ENCODE measurements around the gene HEBP2. TPM values are rescaled to one million over a fixed set of nuclear protein-coding genes. Genes with fewer than 3 reads are reported as not detected.

HEBP2 gene
- total RNA-seq, 3 donors from 2014 or later (not counting 1 experiment from before 2014, with no cell fraction given): 14.2 to 18.6 (median 15.2) TPM

DNA sequence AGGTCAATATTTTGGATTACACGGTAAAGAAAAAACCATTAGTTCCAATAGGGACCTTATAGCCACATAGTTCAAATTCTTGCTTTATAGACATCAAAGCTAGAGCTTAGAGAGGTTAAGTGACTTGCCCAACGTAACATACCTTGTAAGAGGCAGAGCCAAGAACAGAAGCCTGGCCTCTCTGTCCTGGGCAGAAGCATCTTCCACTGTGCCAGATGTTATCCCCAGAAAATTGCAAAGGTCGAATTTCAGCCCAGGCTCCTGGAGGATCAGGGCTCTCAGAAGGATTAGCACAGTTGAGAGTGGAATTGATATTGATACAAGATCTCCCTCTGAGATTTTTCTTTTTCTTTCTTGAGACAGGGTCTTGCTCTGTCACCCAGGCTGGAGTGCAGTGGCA lies 20.2 kb upstream of the HEBP2 start:
- TF ChIP-seq, protein P1, sequence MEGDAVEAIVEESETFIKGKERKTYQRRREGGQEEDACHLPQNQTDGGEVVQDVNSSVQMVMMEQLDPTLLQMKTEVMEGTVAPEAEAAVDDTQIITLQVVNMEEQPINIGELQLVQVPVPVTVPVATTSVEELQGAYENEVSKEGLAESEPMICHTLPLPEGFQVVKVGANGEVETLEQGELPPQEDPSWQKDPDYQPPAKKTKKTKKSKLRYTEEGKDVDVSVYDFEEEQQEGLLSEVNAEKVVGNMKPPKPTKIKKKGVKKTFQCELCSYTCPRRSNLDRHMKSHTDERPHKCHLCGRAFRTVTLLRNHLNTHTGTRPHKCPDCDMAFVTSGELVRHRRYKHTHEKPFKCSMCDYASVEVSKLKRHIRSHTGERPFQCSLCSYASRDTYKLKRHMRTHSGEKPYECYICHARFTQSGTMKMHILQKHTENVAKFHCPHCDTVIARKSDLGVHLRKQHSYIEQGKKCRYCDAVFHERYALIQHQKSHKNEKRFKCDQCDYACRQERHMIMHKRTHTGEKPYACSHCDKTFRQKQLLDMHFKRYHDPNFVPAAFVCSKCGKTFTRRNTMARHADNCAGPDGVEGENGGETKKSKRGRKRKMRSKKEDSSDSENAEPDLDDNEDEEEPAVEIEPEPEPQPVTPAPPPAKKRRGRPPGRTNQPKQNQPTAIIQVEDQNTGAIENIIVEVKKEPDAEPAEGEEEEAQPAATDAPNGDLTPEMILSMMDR (IDR thresholded peaks at IDR 0.05): no peak
- intact Hi-C loops (cut with micrococcal nuclease): no loop called here
- H3K36me3 Mint-ChIP-seq: no peaks in the 10 kb centered on the region
- H3K4me1 ChIP-seq (ENCODE audit: control insufficient read depth, insufficient read depth, low read length): no peaks in the 10 kb centered on the region
- H3K4me1 Mint-ChIP-seq: no peaks in the 10 kb centered on the region
- no peak overlapping the region for H3K27ac ChIP-seq (ENCODE audit: low read length)
- no peaks in the 10 kb centered on the region for H3K36me3 ChIP-seq (ENCODE audit: control insufficient read depth, insufficient read depth, low read length)
- H3K27me3 ChIP-seq (ENCODE audit: control insufficient read depth, insufficient read depth, low read length): no peaks in the 10 kb centered on the region
- no peak overlapping the region for H3K4me3 ChIP-seq (ENCODE audit: low read length)
- no peak overlapping the region for H3K4me3 Mint-ChIP-seq
- no peaks in the 10 kb centered on the region for H3K9me3 Mint-ChIP-seq
- no peak for ATAC-seq
- H3K9me3 ChIP-seq (ENCODE audit: control insufficient read depth, insufficient read depth, low read length): no peaks in the 10 kb centered on the region
- WGBS (ENCODE audit: insufficient coverage): 63% methylated on average over 2 of the region's 3 CpGs
- H3K27me3 Mint-ChIP-seq (ENCODE audit: low read depth in 2 of 2): peaks cover 6 to 9% of the 10 kb centered on the region in 2 donors
- DNase-seq: no peak
- H3K27ac Mint-ChIP-seq: no peak overlapping the region

DNA sequence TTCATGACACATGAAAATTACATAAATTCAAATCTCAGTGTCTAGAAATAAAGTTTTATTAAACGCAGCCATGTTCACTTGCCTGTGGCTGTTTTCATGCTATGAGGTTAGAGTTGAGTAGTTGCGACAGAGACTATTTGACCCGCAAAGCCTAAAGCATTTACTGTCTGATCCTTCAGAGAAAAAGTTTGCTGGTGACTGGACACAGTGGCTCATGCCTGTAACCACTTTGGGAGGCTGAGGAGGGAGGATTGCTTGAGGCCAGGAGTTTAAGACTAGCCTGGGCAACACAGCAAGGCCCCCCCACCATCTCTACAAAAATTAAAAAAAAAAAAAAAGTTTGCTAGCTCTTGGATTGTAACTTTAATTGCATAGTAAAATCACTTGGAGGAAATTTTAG lies 17.1 kb upstream of the HEBP2 start:
- Histone ChIP-seq H3K4me1 (ENCODE audit: control insufficient read depth, insufficient read depth, low read length) (no peaks in the 10 kb centered on the region), H3K27me3 (ENCODE audit: control insufficient read depth, insufficient read depth, low read length) (no peaks in the 10 kb centered on the region), H3K4me3 (ENCODE audit: low read length) (no peak overlapping the region), H3K36me3 (ENCODE audit: control insufficient read depth, insufficient read depth, low read length) (no peaks in the 10 kb centered on the region), H3K9me3 (ENCODE audit: control insufficient read depth, insufficient read depth, low read length) (no peaks in the 10 kb centered on the region), H3K27ac (ENCODE audit: low read length) (no peak overlapping the region)
- TF ChIP-seq, protein P1 (IDR thresholded peaks at IDR 0.05): no peak
- DNase-seq (no peak), ATAC-seq (no peak)
- Mint-ChIP-seq H3K4me1 (no peaks in the 10 kb centered on the region), H3K4me3 (no peak overlapping the region), H3K36me3 (no peaks in the 10 kb centered on the region), H3K27me3 (ENCODE audit: low read depth in 2 of 2) (peaks cover 12 to 22% of the 10 kb centered on the region in 2 donors), H3K27ac (no peak overlapping the region), H3K9me3 (no peaks in the 10 kb centered on the region)
- intact Hi-C loops (cut with micrococcal nuclease): no loop called here
- 97% methylated on average over 3 of the region's 3 CpGs for WGBS (ENCODE audit: insufficient coverage)

DNA sequence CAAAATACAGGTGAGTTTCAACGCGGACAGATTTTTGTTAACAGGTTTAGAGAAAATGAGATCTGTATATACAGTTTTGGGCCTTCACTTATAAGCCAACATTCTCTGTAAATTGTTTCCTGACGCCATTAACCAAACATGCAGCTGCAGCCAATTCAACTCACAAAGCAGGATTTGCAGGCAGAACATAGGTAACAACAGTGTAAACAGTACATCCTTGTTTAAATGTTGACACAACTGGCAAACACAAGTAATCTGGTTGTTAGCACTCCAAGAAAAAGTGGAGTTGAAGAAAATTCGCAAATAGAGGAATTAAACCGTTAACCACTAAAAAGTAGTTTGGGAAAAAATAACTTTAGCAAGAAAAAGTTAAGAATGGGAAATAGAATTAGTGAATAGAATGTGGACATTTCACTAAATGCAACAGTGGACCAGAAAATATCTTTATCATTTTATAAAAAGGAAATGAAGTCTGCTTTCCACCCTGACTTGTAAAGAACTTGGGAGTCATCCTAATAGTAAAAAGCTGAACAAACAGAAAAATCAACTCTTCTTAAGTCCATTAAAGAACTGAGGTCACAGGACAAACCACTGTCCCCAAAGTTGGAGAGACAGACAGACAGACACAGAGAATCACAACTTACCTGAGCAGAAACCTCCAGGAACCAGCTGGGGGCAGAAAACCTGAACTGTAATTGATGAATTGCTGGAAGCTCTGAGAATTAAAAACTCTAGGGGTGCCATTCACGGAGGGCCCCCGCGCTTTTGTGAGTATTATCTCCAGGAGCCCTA lies 16.2 kb upstream of the HEBP2 start:
- Mint-ChIP-seq H3K27me3 (ENCODE audit: low read depth in 2 of 2) (peaks cover 12 to 20% of the 10 kb centered on the region in 2 donors), H3K36me3 (no peaks in the 10 kb centered on the region), H3K4me1 (no peaks in the 10 kb centered on the region), H3K4me3 (no peak overlapping the region), H3K27ac (no peak overlapping the region), H3K9me3 (no peaks in the 10 kb centered on the region)
- Histone ChIP-seq H3K4me1 (ENCODE audit: control insufficient read depth, insufficient read depth, low read length) (no peaks in the 10 kb centered on the region), H3K27me3 (ENCODE audit: control insufficient read depth, insufficient read depth, low read length) (no peaks in the 10 kb centered on the region), H3K9me3 (ENCODE audit: control insufficient read depth, insufficient read depth, low read length) (no peaks in the 10 kb centered on the region), H3K27ac (ENCODE audit: low read length) (no peak overlapping the region), H3K36me3 (ENCODE audit: control insufficient read depth, insufficient read depth, low read length) (no peaks in the 10 kb centered on the region), H3K4me3 (ENCODE audit: low read length) (no peak overlapping the region)
- DNase-seq (no peak), ATAC-seq (no peak)
- intact Hi-C loops (cut with micrococcal nuclease): no loop called here
- 95% methylated on average over 8 of the region's 8 CpGs for WGBS (ENCODE audit: insufficient coverage)
- TF ChIP-seq, protein P1 (IDR thresholded peaks at IDR 0.05): no peak

DNA sequence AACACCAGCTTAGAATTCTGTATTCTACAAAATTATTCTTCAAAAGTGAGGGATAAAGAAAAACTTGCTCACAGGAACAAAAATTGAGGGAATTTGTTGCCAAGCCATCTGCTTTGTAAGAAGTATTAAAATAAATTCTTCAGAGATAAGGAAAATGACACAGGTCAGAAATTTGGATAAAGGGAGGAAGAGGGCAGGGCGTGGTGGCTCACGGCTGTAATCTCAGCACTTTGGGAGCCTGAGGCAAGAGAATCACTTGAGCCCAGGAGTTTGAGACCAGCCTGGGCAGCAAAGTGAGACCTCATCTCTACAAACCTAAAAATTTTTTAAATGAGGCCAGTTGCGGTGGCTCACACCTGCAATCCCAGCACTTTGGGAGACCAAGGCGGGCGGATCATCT lies 14.5 kb upstream of the HEBP2 start:
- Histone ChIP-seq H3K27me3 (ENCODE audit: control insufficient read depth, insufficient read depth, low read length) (no peaks in the 10 kb centered on the region), H3K4me3 (ENCODE audit: low read length) (no peak overlapping the region), H3K36me3 (ENCODE audit: control insufficient read depth, insufficient read depth, low read length) (no peaks in the 10 kb centered on the region), H3K9me3 (ENCODE audit: control insufficient read depth, insufficient read depth, low read length) (no peaks in the 10 kb centered on the region), H3K4me1 (ENCODE audit: control insufficient read depth, insufficient read depth, low read length) (no peaks in the 10 kb centered on the region), H3K27ac (ENCODE audit: low read length) (no peak overlapping the region)
- 94% methylated on average over 5 of the region's 5 CpGs for WGBS (ENCODE audit: insufficient coverage)
- Mint-ChIP-seq H3K36me3 (no peaks in the 10 kb centered on the region), H3K9me3 (no peaks in the 10 kb centered on the region), H3K27ac (no peak overlapping the region), H3K27me3 (ENCODE audit: low read depth in 2 of 2) (peaks cover 12 to 23% of the 10 kb centered on the region in 2 donors), H3K4me1 (no peaks in the 10 kb centered on the region), H3K4me3 (no peak overlapping the region)
- ATAC-seq (no peak), DNase-seq (no peak)
- intact Hi-C loops (cut with micrococcal nuclease): no loop called here
- TF ChIP-seq, protein P1 (IDR thresholded peaks at IDR 0.05): no peak
